ENCODE data around the gene FCN3.
"Not testable (repeated sequence)": the region's sequence is repeated elsewhere in the genome, so short reads cannot be mapped to it uniquely, and the experiment has no call there.

FCN3 gene

GRCh38 chr1:27391511-27392095 lies 17.0 kb upstream of the FCN3 start:
- Histone ChIP-seq H3K4me3 (ENCODE audit: low read depth, low read length) (peak overlapping the region; percentile 81), H3K27ac (ENCODE audit: low read depth, low read length) (no peak overlapping the region), H3K9ac (ENCODE audit: low read depth, low read length) (no peak overlapping the region; the same call in 1 of the 2 replicates), H3K9me3 (ENCODE audit: control insufficient read depth, insufficient read depth, low read length) (no peaks in the 10 kb centered on the region), H3K36me3 (ENCODE audit: control insufficient read depth, insufficient read depth, low read length) (no peaks in the 10 kb centered on the region; the same call in 1 of the 2 replicates), H3K27me3 (ENCODE audit: control insufficient read depth, insufficient read depth, low read length) (no peaks in the 10 kb centered on the region), H3K4me1 (ENCODE audit: control insufficient read depth, insufficient read depth, low read length) (peaks cover 12% of the 10 kb centered on the region)

- Histone ChIP-seq H3K9me3 (ENCODE audit: control insufficient read depth, insufficient read depth, low read length) (no peaks in the 10 kb centered on the region), H3K27ac (ENCODE audit: low read depth, low read length) (no peak overlapping the region), H3K4me1 (ENCODE audit: control insufficient read depth, insufficient read depth, low read length) (peaks cover 12% of the 10 kb centered on the region), H3K36me3 (ENCODE audit: control insufficient read depth, insufficient read depth, low read length) (no peaks in the 10 kb centered on the region), H3K27me3 (ENCODE audit: control insufficient read depth, insufficient read depth, low read length) (no peaks in the 10 kb centered on the region), H3K9ac (ENCODE audit: low read depth, low read length) (no peak overlapping the region), H3K4me3 (ENCODE audit: low read depth, low read length) (no peak overlapping the region)
Measured at GRCh38 chr1:27388337-27389005, 13.8 kb upstream of the FCN3 start.

- peaks cover 10% of the 10 kb centered on the region for H3K27me3 ChIP-seq (ENCODE audit: control insufficient read depth, insufficient read depth, low read length)
- H3K27ac ChIP-seq (ENCODE audit: low read depth, low read length); H3K36me3 ChIP-seq (ENCODE audit: control insufficient read depth, insufficient read depth, low read length); H3K9ac ChIP-seq (ENCODE audit: low read depth, low read length); H3K4me3 ChIP-seq (ENCODE audit: low read depth, low read length); H3K9me3 ChIP-seq (ENCODE audit: control insufficient read depth, insufficient read depth, low read length); H3K4me1 ChIP-seq (ENCODE audit: control insufficient read depth, insufficient read depth, low read length): not testable (repeated sequence)
Measured at GRCh38 chr1:27384797-27385196, 10.2 kb upstream of the FCN3 start.

- H3K9me3 ChIP-seq (ENCODE audit: control insufficient read depth, insufficient read depth, low read length): no peaks in the 10 kb centered on the region
- H3K27me3 ChIP-seq (ENCODE audit: control insufficient read depth, insufficient read depth, low read length): peaks cover 10% of the 10 kb centered on the region
- H3K27ac ChIP-seq (ENCODE audit: low read depth, low read length): no peak overlapping the region
- no peaks in the 10 kb centered on the region for H3K4me1 ChIP-seq (ENCODE audit: control insufficient read depth, insufficient read depth, low read length)
- H3K4me3 ChIP-seq (ENCODE audit: low read depth, low read length): no peak overlapping the region
- H3K36me3 ChIP-seq (ENCODE audit: control insufficient read depth, insufficient read depth, low read length): no peaks in the 10 kb centered on the region
- no peak overlapping the region for H3K9ac ChIP-seq (ENCODE audit: low read depth, low read length)
Measured at GRCh38 chr1:27383661-27384060, 9.0 kb upstream of the FCN3 start.

DNA sequence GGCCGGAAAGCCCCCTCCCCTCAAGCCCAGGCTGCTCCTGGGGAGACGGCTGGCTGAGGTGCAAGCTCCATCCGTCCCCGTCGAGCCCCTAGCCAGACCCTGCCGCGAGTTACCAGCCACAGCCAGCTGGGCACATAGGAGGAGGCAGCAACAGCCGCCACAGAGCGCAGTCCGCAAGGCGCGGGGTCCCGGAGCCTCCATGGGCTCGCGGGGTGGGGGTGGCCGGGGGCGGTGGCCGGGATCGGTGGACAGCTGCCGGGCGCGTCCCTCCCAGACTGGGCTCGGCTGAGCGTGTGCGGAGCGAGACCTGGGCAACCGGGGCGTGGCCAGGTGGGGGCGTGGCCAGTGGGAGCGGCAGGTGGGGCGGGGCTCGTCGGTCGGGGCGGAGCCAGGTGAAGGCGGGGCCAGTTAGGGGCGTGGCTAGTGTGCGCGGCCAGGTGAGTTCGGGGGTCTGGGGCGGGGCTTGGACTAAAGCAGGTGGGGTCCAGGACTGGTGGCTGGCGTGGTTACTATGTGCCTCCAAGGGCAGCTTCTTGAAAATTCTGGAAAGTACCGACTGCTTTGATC lies 8.5 kb upstream of the FCN3 start, which contains the start of gene CD164L2:
Gene CD164L2 (minus strand): TSS at position 295 of the 567 bp plus-strand sequence. CDS start 94 bp downstream, at position 201.
- Histone ChIP-seq H3K27me3 (ENCODE audit: control insufficient read depth, insufficient read depth, low read length) (peaks cover 10% of the 10 kb centered on the region), H3K36me3 (ENCODE audit: control insufficient read depth, insufficient read depth, low read length) (no peaks in the 10 kb centered on the region), H3K4me1 (ENCODE audit: control insufficient read depth, insufficient read depth, low read length) (no peaks in the 10 kb centered on the region), H3K27ac (ENCODE audit: low read depth, low read length) (no peak within 1 kb of the TSS), H3K9ac (ENCODE audit: low read depth, low read length) (no peak within 1 kb of the TSS), H3K9me3 (ENCODE audit: control insufficient read depth, insufficient read depth, low read length) (no peaks in the 10 kb centered on the region), H3K4me3 (ENCODE audit: low read depth, low read length) (peak within 1 kb of the TSS; percentile 58)

GRCh38 chr1:27381969-27382762 lies 7.5 kb upstream of the FCN3 start:
- peaks cover 10% of the 10 kb centered on the region for H3K27me3 ChIP-seq (ENCODE audit: control insufficient read depth, insufficient read depth, low read length)

DNA sequence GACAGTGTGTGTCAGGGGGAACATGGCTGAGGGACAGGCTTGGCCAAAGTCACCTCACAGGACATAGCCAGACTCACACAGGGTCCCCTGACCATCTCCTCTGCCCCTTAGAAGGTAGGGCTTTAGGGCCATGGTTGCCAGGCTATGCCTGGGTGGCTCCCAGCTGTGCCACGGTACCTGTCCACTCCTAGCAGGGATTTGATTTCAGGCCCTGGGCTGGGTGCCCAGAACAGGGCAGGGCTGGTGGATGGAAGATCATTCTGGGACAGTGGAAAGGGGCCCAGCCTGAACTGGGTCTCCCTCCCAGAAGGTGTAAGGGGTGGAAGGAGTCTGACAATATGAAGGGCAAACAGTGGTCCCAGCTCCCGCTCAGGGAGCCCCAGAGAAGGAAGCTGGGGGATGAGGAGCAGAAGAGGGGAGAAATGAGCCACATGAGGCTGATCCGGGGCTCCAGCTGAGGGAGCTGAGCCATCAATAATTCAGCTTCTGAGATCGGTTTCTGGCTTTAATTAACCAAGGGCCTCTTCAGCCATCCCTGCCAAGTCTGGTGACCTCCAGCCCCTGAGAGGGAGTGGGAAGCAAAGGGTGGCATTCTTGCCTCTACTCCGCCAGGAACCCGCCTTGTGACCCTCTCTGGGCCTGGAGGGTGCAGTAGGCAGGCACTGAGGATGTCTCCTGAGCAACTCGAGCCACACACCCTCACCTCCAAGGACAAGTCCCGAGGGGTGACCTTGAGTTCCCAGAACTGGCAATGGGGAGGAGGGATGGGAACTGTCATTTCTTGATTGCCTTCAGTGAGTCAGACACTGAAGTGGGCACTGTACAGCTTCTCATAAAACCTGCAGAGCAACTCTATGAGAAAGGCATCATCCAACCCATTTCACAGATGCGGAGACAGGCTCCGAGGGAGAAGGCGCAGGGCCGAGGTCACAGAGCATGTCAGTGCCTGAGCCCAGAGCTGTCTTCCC lies 6.4 kb upstream of the FCN3 start:
- Histone ChIP-seq H3K4me3 (ENCODE audit: low read depth, low read length) (no peak overlapping the region), H3K9ac (ENCODE audit: low read depth, low read length) (no peak overlapping the region), H3K27me3 (ENCODE audit: control insufficient read depth, insufficient read depth, low read length) (peaks cover 10% of the 10 kb centered on the region), H3K27ac (ENCODE audit: low read depth, low read length) (no peak overlapping the region), H3K4me1 (ENCODE audit: control insufficient read depth, insufficient read depth, low read length) (no peaks in the 10 kb centered on the region), H3K36me3 (ENCODE audit: control insufficient read depth, insufficient read depth, low read length) (no peaks in the 10 kb centered on the region), H3K9me3 (ENCODE audit: control insufficient read depth, insufficient read depth, low read length) (no peaks in the 10 kb centered on the region)

More at GRCh38 chr1:27381969-27382762, 7.5 kb upstream of the FCN3 start:
- H3K36me3 ChIP-seq (ENCODE audit: control insufficient read depth, insufficient read depth, low read length): no peaks in the 10 kb centered on the region
- H3K27ac ChIP-seq (ENCODE audit: low read depth, low read length): no peak overlapping the region
- H3K9ac ChIP-seq (ENCODE audit: low read depth, low read length): no peak overlapping the region
- H3K4me3 ChIP-seq (ENCODE audit: low read depth, low read length): no peak overlapping the region; the same call in 1 of the 2 replicates
- H3K9me3 ChIP-seq (ENCODE audit: control insufficient read depth, insufficient read depth, low read length): no peaks in the 10 kb centered on the region
- no peaks in the 10 kb centered on the region for H3K4me1 ChIP-seq (ENCODE audit: control insufficient read depth, insufficient read depth, low read length)

DNA sequence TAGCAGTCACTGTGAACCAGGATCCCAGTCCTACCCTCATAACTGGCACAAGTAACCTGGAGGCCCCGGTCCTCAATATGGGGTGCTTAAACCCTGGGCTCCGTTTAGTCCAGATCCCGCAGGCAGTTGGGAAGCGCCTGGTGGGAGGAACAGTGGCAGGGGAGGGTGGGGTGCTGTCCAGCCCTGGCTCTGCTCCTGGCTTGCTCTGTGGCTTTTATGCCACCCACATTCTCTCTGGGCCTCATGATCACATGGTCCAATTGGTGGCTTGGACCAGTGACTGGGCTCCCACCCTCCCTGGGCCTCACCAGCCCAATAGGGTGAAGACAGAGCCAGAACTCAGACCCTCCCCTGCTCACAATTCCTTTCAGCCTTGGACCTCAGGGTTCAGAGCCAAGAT lies 5.6 kb upstream of the FCN3 start:
- H3K4me1 ChIP-seq (ENCODE audit: control insufficient read depth, insufficient read depth, low read length): no peaks in the 10 kb centered on the region
- H3K36me3 ChIP-seq (ENCODE audit: control insufficient read depth, insufficient read depth, low read length): no peaks in the 10 kb centered on the region
- H3K9ac ChIP-seq (ENCODE audit: low read depth, low read length): no peak overlapping the region
- no peak overlapping the region for H3K27ac ChIP-seq (ENCODE audit: low read depth, low read length)
- peaks cover 10% of the 10 kb centered on the region for H3K27me3 ChIP-seq (ENCODE audit: control insufficient read depth, insufficient read depth, low read length)
- no peak overlapping the region for H3K4me3 ChIP-seq (ENCODE audit: low read depth, low read length)
- H3K9me3 ChIP-seq (ENCODE audit: control insufficient read depth, insufficient read depth, low read length): no peaks in the 10 kb centered on the region

- H3K36me3 ChIP-seq (ENCODE audit: control insufficient read depth, insufficient read depth, low read length): no peaks in the 10 kb centered on the region
- no peaks in the 10 kb centered on the region for H3K4me1 ChIP-seq (ENCODE audit: control insufficient read depth, insufficient read depth, low read length)
- H3K9ac ChIP-seq (ENCODE audit: low read depth, low read length): no peak overlapping the region
- H3K9me3 ChIP-seq (ENCODE audit: control insufficient read depth, insufficient read depth, low read length): no peaks in the 10 kb centered on the region
- H3K4me3 ChIP-seq (ENCODE audit: low read depth, low read length): no peak overlapping the region
- H3K27me3 ChIP-seq (ENCODE audit: control insufficient read depth, insufficient read depth, low read length): peaks cover 10% of the 10 kb centered on the region
- no peak overlapping the region for H3K27ac ChIP-seq (ENCODE audit: low read depth, low read length)
Measured at GRCh38 chr1:27379564-27380122, 5.0 kb upstream of the FCN3 start.

Measured in HUES48 (cell line).